Breast epithelium (tissue), 3 donors: ENCODE measurements around the gene HSDL1.

Experiments
- CTCF ChIP-seq, 3 donors: fragments of 450-650 bp; IDR thresholded peaks; one replicate each; pipeline ENCODE4 v1.5.1; 2016 to 2017; ENCODE audit warnings: antibody characterized with exemption in 3 of 3, mild to moderate bottlenecking in 3 of 3, moderate library complexity in 3 of 3
- POLR2A ChIP-seq: fragments of 450-650 bp; IDR thresholded peaks from one replicate; pipeline ENCODE4 v1.6.1; 2016; ENCODE audit warnings: antibody characterized with exemption, mild to moderate bottlenecking, moderate library complexity

GRCh38 chr16:84155771-84156170, 10.8 kb upstream of the HSDL1 start:
- TF ChIP-seq POLR2A = no peak
- TF ChIP-seq CTCF (IDR thresholded peaks at IDR 0.05) = no peak
